HG03439 (cell line): ENCODE data around the gene CFAP46.
"Not testable (repeated sequence)": the region's sequence is repeated elsewhere in the genome, so short reads cannot be mapped to it uniquely, and the experiment has no call there.

Source experiments
- ATAC-seq: cut with Tn5 transposase; IDR thresholded peaks from one replicate; pipeline ENCODE4 v1.9.1; 2021; ENCODE audit warnings: mild to moderate bottlenecking, moderate library complexity; ENCODE audit not compliant: unreplicated experiment

Gene CFAP46

GRCh38 chr10:132779549-132780294, 162.6 kb downstream of the CFAP46 start:
- ATAC-seq, result no peak

GRCh38 chr10:132777441-132777840, 164.9 kb downstream of the CFAP46 start:
- ATAC-seq, result no peak

GRCh38 chr10:132776821-132777220, 165.5 kb downstream of the CFAP46 start:
- no peak for ATAC-seq

- no peak for ATAC-seq
These were observed 166.2 kb downstream of the CFAP46 start for GRCh38 chr10:132776186-132776585.

- no peak for ATAC-seq
These were observed 167.2 kb downstream of the CFAP46 start for GRCh38 chr10:132774902-132775863.

GRCh38 chr10:132774181-132774901, 168.0 kb downstream of the CFAP46 start:
- ATAC-seq, result no peak

GRCh38 chr10:132772816-132773215, 169.6 kb downstream of the CFAP46 start:
- not testable (repeated sequence) for ATAC-seq

- ATAC-seq, result no peak
These were observed 172.0 kb downstream of the CFAP46 start for GRCh38 chr10:132770061-132771021.

GRCh38 chr10:132768346-132769248, 173.8 kb downstream of the CFAP46 start:
- no peak for ATAC-seq

- ATAC-seq, result no peak
These were observed 176.1 kb downstream of the CFAP46 start for GRCh38 chr10:132766291-132766690.

- ATAC-seq, result no peak
These were observed 176.9 kb downstream of the CFAP46 start for GRCh38 chr10:132765435-132765834.

- no peak for ATAC-seq
These were observed 178.3 kb downstream of the CFAP46 start for GRCh38 chr10:132764108-132764507.

- ATAC-seq, result no peak
These were observed 178.8 kb downstream of the CFAP46 start for GRCh38 chr10:132763545-132763944.

GRCh38 chr10:132762267-132762666, 180.1 kb downstream of the CFAP46 start:
- no peak for ATAC-seq

- ATAC-seq, result no peak
These were observed 180.8 kb downstream of the CFAP46 start for GRCh38 chr10:132761395-132762060.

- no peak for ATAC-seq
These were observed 183.5 kb downstream of the CFAP46 start for GRCh38 chr10:132758865-132759264.
